Endothelial cell of umbilical vein (primary cell): Measurements from ENCODE around the gene TM4SF18.

ENCODE experiments used
- POLR2A ChIP-seq: IDR thresholded peaks from 2 replicates; pipeline ENCODE4 v1.6.1; 2012; ENCODE audit warnings: low read depth, mild to moderate bottlenecking, control low read depth, low read length
- TF ChIP-seq, protein P1 (sequence below), 2 donors: IDR thresholded peaks; 1 replicate in 1 of 2; 2 replicates in 1 of 2; pipeline ENCODE4 v1.5.1; 2011; ENCODE audit warnings: low read length in 2 of 2, mild to moderate bottlenecking in 2 of 2, moderate library complexity in 2 of 2, control low read depth in 1 of 2, inconsistent platforms in 1 of 2, low read depth in 1 of 2; ENCODE audit not compliant: insufficient read depth in 1 of 2; ENCODE audit errors: extremely low read depth in 1 of 2
- TF ChIP-seq, protein P2 (sequence below): IDR thresholded peaks from 2 replicates; pipeline ENCODE4 v1.6.1; 2011; ENCODE audit not compliant: insufficient read depth, insufficient read length

DNA sequence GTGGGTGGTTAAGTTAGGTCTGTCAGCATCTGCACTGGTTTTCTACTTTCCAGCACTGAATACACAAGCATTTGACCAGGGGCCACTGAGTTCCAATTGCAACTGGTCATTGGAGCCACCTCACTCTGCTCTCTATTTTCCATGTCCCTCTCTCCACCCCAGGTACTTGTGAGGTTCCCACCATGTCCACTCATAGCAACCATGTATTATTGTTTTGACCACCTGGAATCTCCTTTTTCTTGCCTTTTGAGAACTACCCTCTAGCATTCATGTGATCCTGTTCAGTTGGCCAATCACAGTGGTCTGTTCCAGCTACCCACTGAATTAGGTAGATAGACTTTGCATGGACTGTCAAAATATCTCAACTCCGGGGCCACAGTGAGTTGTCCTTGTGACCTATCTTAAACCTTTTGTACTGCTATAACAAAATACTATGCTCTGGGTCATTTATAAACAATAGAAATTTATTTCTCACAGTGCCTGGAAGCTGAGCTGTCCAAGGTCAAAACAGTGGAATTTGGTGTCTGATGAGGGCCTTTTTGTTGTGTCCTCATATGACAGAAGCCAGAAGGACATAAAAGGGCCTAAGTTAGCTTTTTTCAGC, 20.2 kb upstream of the TM4SF18 start:
- TF ChIP-seq, protein P1, sequence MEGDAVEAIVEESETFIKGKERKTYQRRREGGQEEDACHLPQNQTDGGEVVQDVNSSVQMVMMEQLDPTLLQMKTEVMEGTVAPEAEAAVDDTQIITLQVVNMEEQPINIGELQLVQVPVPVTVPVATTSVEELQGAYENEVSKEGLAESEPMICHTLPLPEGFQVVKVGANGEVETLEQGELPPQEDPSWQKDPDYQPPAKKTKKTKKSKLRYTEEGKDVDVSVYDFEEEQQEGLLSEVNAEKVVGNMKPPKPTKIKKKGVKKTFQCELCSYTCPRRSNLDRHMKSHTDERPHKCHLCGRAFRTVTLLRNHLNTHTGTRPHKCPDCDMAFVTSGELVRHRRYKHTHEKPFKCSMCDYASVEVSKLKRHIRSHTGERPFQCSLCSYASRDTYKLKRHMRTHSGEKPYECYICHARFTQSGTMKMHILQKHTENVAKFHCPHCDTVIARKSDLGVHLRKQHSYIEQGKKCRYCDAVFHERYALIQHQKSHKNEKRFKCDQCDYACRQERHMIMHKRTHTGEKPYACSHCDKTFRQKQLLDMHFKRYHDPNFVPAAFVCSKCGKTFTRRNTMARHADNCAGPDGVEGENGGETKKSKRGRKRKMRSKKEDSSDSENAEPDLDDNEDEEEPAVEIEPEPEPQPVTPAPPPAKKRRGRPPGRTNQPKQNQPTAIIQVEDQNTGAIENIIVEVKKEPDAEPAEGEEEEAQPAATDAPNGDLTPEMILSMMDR (IDR thresholded peaks at IDR 0.05; ENCODE audit: extremely low read depth in 1 of 2, insufficient read depth in 1 of 2, low read depth in 1 of 2, low read length in 2 of 2): no peak
- TF ChIP-seq POLR2A: no peak
- TF ChIP-seq, protein P2, sequence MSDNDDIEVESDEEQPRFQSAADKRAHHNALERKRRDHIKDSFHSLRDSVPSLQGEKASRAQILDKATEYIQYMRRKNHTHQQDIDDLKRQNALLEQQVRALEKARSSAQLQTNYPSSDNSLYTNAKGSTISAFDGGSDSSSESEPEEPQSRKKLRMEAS: no peak
